ENCODE data around the gene ENOPH1. TPM values are rescaled to one million over a fixed set of nuclear protein-coding genes. Genes with fewer than 3 reads are reported as not detected.
A peak's percentile ranks its signal among the peaks of the same experiment; 100 is the strongest.
"Not testable (repeated sequence)": the region's sequence is repeated elsewhere in the genome, so short reads cannot be mapped to it uniquely, and the experiment has no call there.

ENOPH1 gene
- total and polyA plus RNA-seq, 3 experiments from 2014 or later = 42.4 to 60.7 (median 58.3) TPM

- DNase-seq; CTCF ChIA-PET; POLR2A ChIA-PET; H3K36me3 ChIP-seq (ENCODE audit: insufficient read depth, low read length); H3K4me3 ChIP-seq (ENCODE audit: low read length); H3K27ac ChIP-seq (ENCODE audit: low read depth, low read length); H3K4me3 Mint-ChIP-seq; H3K9me3 Mint-ChIP-seq; H3K27me3 Mint-ChIP-seq; H3K9me3 ChIP-seq (ENCODE audit: low read length); H3K27me3 ChIP-seq (ENCODE audit: insufficient read depth, low read length, poor library complexity, severe bottlenecking); H3K27ac Mint-ChIP-seq; H3K4me1 Mint-ChIP-seq; H3K4me1 ChIP-seq (ENCODE audit: insufficient read depth, low read length): not testable (repeated sequence)
- H3K36me3 Mint-ChIP-seq = peaks cover 3 to 10% (median 7%) of the 10 kb centered on the region in 3 donors
Measured at GRCh38 chr4:82475931-82476330, 45.5 kb downstream of the ENOPH1 start.

GRCh38 chr4:82477469-82477868 is 47.1 kb downstream of the ENOPH1 start:
- CTCF ChIA-PET; H3K27me3 Mint-ChIP-seq; DNase-seq; H3K4me1 ChIP-seq (ENCODE audit: insufficient read depth, low read length); H3K27ac ChIP-seq (ENCODE audit: low read depth, low read length); H3K4me3 ChIP-seq (ENCODE audit: low read length); H3K9me3 ChIP-seq (ENCODE audit: low read length); H3K9me3 Mint-ChIP-seq; H3K27ac Mint-ChIP-seq; H3K4me3 Mint-ChIP-seq; H3K27me3 ChIP-seq (ENCODE audit: insufficient read depth, low read length, poor library complexity, severe bottlenecking); H3K36me3 ChIP-seq (ENCODE audit: insufficient read depth, low read length); H3K4me1 Mint-ChIP-seq; POLR2A ChIA-PET: not testable (repeated sequence)
- peaks cover 8 to 17% (median 12%) of the 10 kb centered on the region in 3 donors for H3K36me3 Mint-ChIP-seq

DNA sequence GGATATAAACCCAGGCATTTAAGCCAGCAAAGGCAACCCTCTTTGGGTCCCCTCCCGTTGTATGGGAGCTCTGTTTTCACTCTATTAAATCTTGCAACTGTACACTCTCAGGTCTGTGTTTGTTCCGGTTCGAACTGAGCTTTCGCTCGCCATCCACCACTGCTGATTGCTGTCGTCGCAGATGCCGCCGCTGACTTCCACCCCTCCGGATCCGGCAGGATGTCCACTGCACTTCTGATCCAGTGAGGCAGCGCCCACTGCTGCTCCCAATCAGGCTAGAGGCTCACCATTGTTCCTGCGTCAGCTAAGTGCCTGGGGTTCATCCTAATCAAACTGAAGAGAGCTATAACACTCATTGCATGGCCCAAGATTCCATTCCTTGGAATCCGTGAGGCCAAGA is 49.2 kb downstream of the ENOPH1 start:
- Mint-ChIP-seq H3K36me3 (peaks cover 12 to 19% (median 13%) of the 10 kb centered on the region in 3 donors), H3K4me1 (no peaks in the 10 kb centered on the region), H3K27me3 (no peaks in the 10 kb centered on the region), H3K4me3 (no peak overlapping the region), H3K27ac (no peak overlapping the region), H3K9me3 (no peaks in the 10 kb centered on the region)
- Histone ChIP-seq H3K27me3 (ENCODE audit: insufficient read depth, low read length, poor library complexity, severe bottlenecking) (no peaks in the 10 kb centered on the region), H3K9me3 (ENCODE audit: low read length) (no peaks in the 10 kb centered on the region), H3K36me3 (ENCODE audit: insufficient read depth, low read length) (no peaks in the 10 kb centered on the region), H3K4me3 (ENCODE audit: low read length) (no peak overlapping the region), H3K27ac (ENCODE audit: low read depth, low read length) (no peak overlapping the region), H3K4me1 (ENCODE audit: insufficient read depth, low read length) (no peaks in the 10 kb centered on the region)
- ChIA-PET POLR2A (no interaction called here), CTCF (no interaction called here)
- DNase-seq = no peak

GRCh38 chr4:82480771-82481505 is 50.5 kb downstream of the ENOPH1 start:
- no peaks in the 10 kb centered on the region for H3K9me3 Mint-ChIP-seq
- Histone ChIP-seq H3K27ac (ENCODE audit: low read depth, low read length) (no peak overlapping the region), H3K27me3 (ENCODE audit: insufficient read depth, low read length, poor library complexity, severe bottlenecking) (no peaks in the 10 kb centered on the region), H3K4me3 (ENCODE audit: low read length) (no peak overlapping the region), H3K9me3 (ENCODE audit: low read length) (no peaks in the 10 kb centered on the region), H3K4me1 (ENCODE audit: insufficient read depth, low read length) (no peaks in the 10 kb centered on the region), H3K36me3 (ENCODE audit: insufficient read depth, low read length) (no peaks in the 10 kb centered on the region)
- H3K4me1 Mint-ChIP-seq = no peaks in the 10 kb centered on the region
- H3K27me3 Mint-ChIP-seq = no peaks in the 10 kb centered on the region
- H3K4me3 Mint-ChIP-seq = no peak overlapping the region
- no peak overlapping the region for H3K27ac Mint-ChIP-seq
- ChIA-PET CTCF (no interaction called here), POLR2A (no interaction called here)
- H3K36me3 Mint-ChIP-seq = peaks cover 12 to 21% (median 17%) of the 10 kb centered on the region in 3 donors
- DNase-seq = no peak

- Histone ChIP-seq H3K4me3 (ENCODE audit: low read length) (no peak overlapping the region), H3K9me3 (ENCODE audit: low read length) (no peaks in the 10 kb centered on the region), H3K27ac (ENCODE audit: low read depth, low read length) (no peak overlapping the region), H3K4me1 (ENCODE audit: insufficient read depth, low read length) (no peaks in the 10 kb centered on the region), H3K36me3 (ENCODE audit: insufficient read depth, low read length) (no peaks in the 10 kb centered on the region), H3K27me3 (ENCODE audit: insufficient read depth, low read length, poor library complexity, severe bottlenecking) (no peaks in the 10 kb centered on the region)
- Mint-ChIP-seq H3K27me3 (no peaks in the 10 kb centered on the region), H3K36me3 (peaks cover 12 to 21% (median 17%) of the 10 kb centered on the region in 3 donors), H3K9me3 (no peaks in the 10 kb centered on the region), H3K27ac (no peak overlapping the region), H3K4me1 (no peaks in the 10 kb centered on the region), H3K4me3 (no peak overlapping the region)
- CTCF ChIA-PET = no interaction called here
- no peak for DNase-seq
- POLR2A ChIA-PET = no interaction called here
Measured at GRCh38 chr4:82481506-82481840, 51.1 kb downstream of the ENOPH1 start.

GRCh38 chr4:82482387-82482786 is 52.0 kb downstream of the ENOPH1 start:
- H3K27me3 Mint-ChIP-seq = no peaks in the 10 kb centered on the region
- no peak overlapping the region for H3K27ac ChIP-seq (ENCODE audit: low read depth, low read length)
- H3K36me3 Mint-ChIP-seq = peaks cover 12 to 21% (median 17%) of the 10 kb centered on the region in 3 donors
- no peaks in the 10 kb centered on the region for H3K36me3 ChIP-seq (ENCODE audit: insufficient read depth, low read length)
- POLR2A ChIA-PET = no interaction called here
- H3K27me3 ChIP-seq (ENCODE audit: insufficient read depth, low read length, poor library complexity, severe bottlenecking) = no peaks in the 10 kb centered on the region
- H3K4me1 Mint-ChIP-seq = no peaks in the 10 kb centered on the region
- no peak overlapping the region for H3K27ac Mint-ChIP-seq
- no peak overlapping the region for H3K4me3 ChIP-seq (ENCODE audit: low read length)
- H3K4me1 ChIP-seq (ENCODE audit: insufficient read depth, low read length) = no peaks in the 10 kb centered on the region
- no peak for DNase-seq
- H3K4me3 Mint-ChIP-seq = no peak overlapping the region
- no peaks in the 10 kb centered on the region for H3K9me3 Mint-ChIP-seq
- no peaks in the 10 kb centered on the region for H3K9me3 ChIP-seq (ENCODE audit: low read length)
- CTCF ChIA-PET = no interaction called here

DNA sequence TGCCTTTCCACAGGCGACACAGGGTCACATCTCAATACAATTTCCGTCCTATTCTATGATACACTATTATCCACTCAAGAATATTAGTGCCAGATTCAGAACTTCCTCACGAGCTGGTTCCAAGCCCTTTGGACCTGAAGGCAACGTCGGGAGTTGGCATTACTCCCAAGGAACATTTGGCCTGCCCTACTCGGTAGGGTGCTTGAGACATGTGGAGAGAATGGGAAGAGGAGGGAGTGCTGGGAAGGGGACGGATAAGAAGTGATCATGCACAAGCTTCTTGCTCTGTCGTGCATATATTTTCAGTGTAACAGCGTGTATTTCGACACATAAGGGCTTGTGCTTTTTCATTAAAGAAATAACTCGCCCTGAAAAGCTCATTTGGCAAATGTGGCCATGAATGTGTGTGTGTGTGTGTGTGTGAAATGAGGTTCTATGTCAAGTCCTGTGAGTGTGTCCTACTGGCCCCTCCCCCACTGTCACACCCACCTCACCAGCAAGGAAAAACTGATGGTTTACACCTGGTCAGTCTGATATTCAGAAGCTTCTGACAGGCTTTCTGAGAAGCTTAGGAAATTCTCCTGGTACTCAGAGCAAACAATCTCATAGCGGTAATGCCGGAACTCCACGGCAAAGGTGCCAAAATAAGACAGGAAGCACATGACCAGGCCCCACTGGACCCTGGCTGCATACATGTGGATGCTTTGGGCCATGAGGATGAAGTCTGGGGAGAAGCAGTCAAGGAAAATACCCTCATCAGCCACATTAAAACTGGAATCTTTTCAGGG is 54.8 kb downstream of the ENOPH1 start:
- Histone ChIP-seq H3K36me3 (ENCODE audit: insufficient read depth, low read length) (no peaks in the 10 kb centered on the region), H3K27me3 (ENCODE audit: insufficient read depth, low read length, poor library complexity, severe bottlenecking) (no peaks in the 10 kb centered on the region), H3K9me3 (ENCODE audit: low read length) (no peaks in the 10 kb centered on the region), H3K27ac (ENCODE audit: low read depth, low read length) (no peak overlapping the region), H3K4me3 (ENCODE audit: low read length) (no peak overlapping the region), H3K4me1 (ENCODE audit: insufficient read depth, low read length) (no peaks in the 10 kb centered on the region)
- Mint-ChIP-seq H3K27me3 (peaks cover 0 to 2% of the 10 kb centered on the region in 2 donors), H3K4me3 (no peak overlapping the region), H3K27ac (no peak overlapping the region), H3K36me3 (peaks cover 12 to 16% (median 15%) of the 10 kb centered on the region in 3 donors), H3K9me3 (no peaks in the 10 kb centered on the region), H3K4me1 (no peaks in the 10 kb centered on the region)
- ChIA-PET POLR2A (interaction anchor here (0.5 kb wide), 1 partner anchor 416 kb away, joined by 3 read pairs; the partner anchor contains the start of gene THAP9), CTCF (no interaction called here)
- DNase-seq = no peak

DNA sequence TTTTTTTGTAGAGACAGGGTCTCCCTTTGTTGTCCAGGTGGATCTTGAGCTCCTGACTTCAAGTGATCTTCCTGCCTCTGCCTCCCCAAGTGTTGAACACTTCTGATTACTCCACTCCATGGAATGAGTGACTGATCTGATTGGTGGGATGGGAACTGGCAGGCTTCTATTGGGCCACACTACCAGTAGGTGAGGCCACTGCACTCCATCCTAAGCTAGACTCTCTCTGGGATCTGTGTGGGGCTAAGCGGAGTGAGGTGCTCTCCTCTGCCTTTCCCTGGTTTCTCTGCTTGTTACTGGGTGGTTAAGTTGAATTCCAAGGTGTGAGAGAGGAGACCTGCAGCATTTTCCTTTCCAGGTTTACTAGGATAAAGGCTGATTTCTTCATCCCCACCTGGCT is 58.7 kb downstream of the ENOPH1 start:
- Histone ChIP-seq H3K9me3 (ENCODE audit: low read length) (no peaks in the 10 kb centered on the region), H3K4me3 (ENCODE audit: low read length) (no peak overlapping the region), H3K27ac (ENCODE audit: low read depth, low read length) (no peak overlapping the region), H3K4me1 (ENCODE audit: insufficient read depth, low read length) (no peaks in the 10 kb centered on the region), H3K36me3 (ENCODE audit: insufficient read depth, low read length) (no peaks in the 10 kb centered on the region), H3K27me3 (ENCODE audit: insufficient read depth, low read length, poor library complexity, severe bottlenecking) (no peaks in the 10 kb centered on the region)
- DNase-seq = no peak
- peaks cover 0 to 2% of the 10 kb centered on the region in 2 donors for H3K27me3 Mint-ChIP-seq
- no peaks in the 10 kb centered on the region for H3K4me1 Mint-ChIP-seq
- peak overlapping the region in 1 of 8 donors; percentile 19 for H3K27ac Mint-ChIP-seq
- H3K36me3 Mint-ChIP-seq = peaks cover 0 to 11% (median 3%) of the 10 kb centered on the region in 3 donors
- ChIA-PET CTCF (no interaction called here), POLR2A (no interaction called here)
- H3K4me3 Mint-ChIP-seq = no peak overlapping the region
- no peaks in the 10 kb centered on the region for H3K9me3 Mint-ChIP-seq
